SK-N-SH (cell line): ENCODE data around the gene TMOD3. TPM values are rescaled to one million over a fixed set of nuclear protein-coding genes. Genes with fewer than 3 reads are reported as not detected.
A peak's percentile ranks its signal among the peaks of the same experiment; 100 is the strongest.

Source experiments
- CTCF ChIA-PET: fragments of 300-600, 350-600 bp; formaldehyde crosslinking; extraction: SDS; loops from one replicate; lab custom pipeline; 2021; lab: Yijun Ruan, JAX
- POLR2A ChIA-PET: fragments of 350-600 bp; sonication (Branson Sonifier 250); formaldehyde crosslinking; extraction: SDS; loops from one replicate; lab custom pipeline; 2020; ENCODE audit warnings: antibody characterized with exemption, inconsistent platforms; lab: Yijun Ruan, JAX
- DNase-seq: peaks from one replicate; pipeline ENCODE4 v3.0.0; 2012
- H2AFZ ChIP-seq: fragments of 200-600 bp; sonication (generic); 2 replicates; pipeline ENCODE4 v1.8.1; 2016; ENCODE audit warnings: antibody characterized with exemption, mild to moderate bottlenecking, low read depth
- H3F3A ChIP-seq: fragments of 200-600 bp; sonication (generic); replicated peaks from 2 replicates; pipeline ENCODE3; 2016; ENCODE audit warnings: antibody characterized with exemption, mild to moderate bottlenecking; ENCODE audit not compliant: insufficient read depth
- H3K27ac ChIP-seq, 2 experiments: fragments of 200-500 bp in 1 of 2; fragments of 200-600 bp in 1 of 2; sonication (Bioruptor generic) in 1 of 2; sonication (generic), shearing (Covaris generic) in 1 of 2; 2 replicates each; pipeline versions ENCODE4 v1.5.1 to v1.6.1; 2014 to 2016; ENCODE audit warnings: low read depth in 2 of 2, inconsistent platforms in 1 of 2, low read length in 1 of 2, mild to moderate bottlenecking in 1 of 2, mixed read lengths in 1 of 2
- H3K27me3 ChIP-seq: fragments of 200-600 bp; sonication (generic), shearing (Covaris generic); 2 replicates; pipeline ENCODE4 v1.6.1; 2016; ENCODE audit warnings: mixed run types; ENCODE audit not compliant: insufficient read depth
- H3K36me3 ChIP-seq, 2 experiments: fragments of 200-500 bp in 1 of 2; fragments of 200-600 bp in 1 of 2; sonication (Bioruptor generic) in 1 of 2; sonication (generic) in 1 of 2; replicated peaks in 1 of 2; 2 replicates each; pipeline versions ENCODE3 to v1.5.1; 2014 to 2016; ENCODE audit warnings: low read length in 1 of 2, mild to moderate bottlenecking in 1 of 2; ENCODE audit not compliant: insufficient read depth in 2 of 2, control insufficient read depth in 1 of 2
- H3K4me1 ChIP-seq, 2 experiments: fragments of 200-500 bp in 1 of 2; fragments of 200-600 bp in 1 of 2; sonication (Bioruptor generic) in 1 of 2; sonication (generic), shearing (Covaris generic) in 1 of 2; 2 replicates each; pipeline versions ENCODE4 v1.5.1 to v1.6.1; 2014 to 2016; ENCODE audit warnings: low read depth in 1 of 2, low read length in 1 of 2, mixed run types in 1 of 2; ENCODE audit not compliant: insufficient read depth in 2 of 2, control insufficient read depth in 1 of 2
- H3K4me2 ChIP-seq: fragments of 200-600 bp; sonication (generic), shearing (Covaris generic); 2 replicates; pipeline ENCODE4 v1.6.1; 2017; ENCODE audit warnings: mixed run types
- H3K4me3 ChIP-seq, 2 experiments: fragments of 200-500 bp in 1 of 2; fragments of 200-600 bp in 1 of 2; sonication (Bioruptor generic) in 1 of 2; sonication (generic), shearing (Covaris generic) in 1 of 2; 2 replicates each; pipeline versions ENCODE4 v1.5.1 to v1.8.1; 2014 to 2016; ENCODE audit warnings: low read depth in 2 of 2, inconsistent platforms in 1 of 2, low read length in 1 of 2, mild to moderate bottlenecking in 1 of 2, mixed read lengths in 1 of 2, moderate library complexity in 1 of 2
- H3K79me2 ChIP-seq: fragments of 200-600 bp; sonication (generic); 2 replicates; pipeline ENCODE4 v1.8.1; 2017; ENCODE audit warnings: mild to moderate bottlenecking; ENCODE audit not compliant: insufficient read depth
- H3K9ac ChIP-seq: fragments of 200-600 bp; sonication (generic); 2 replicates; pipeline ENCODE4 v1.6.1; 2017; ENCODE audit warnings: mixed run types
- H3K9me2 ChIP-seq: fragments of 200-600 bp; sonication (generic); 2 replicates; pipeline ENCODE4 v1.6.1; 2017; ENCODE audit warnings: mixed run types
- H3K9me3 ChIP-seq: fragments of 200-600 bp; sonication (generic); 2 replicates; pipeline ENCODE4 v1.6.1; 2017; ENCODE audit warnings: mixed run types, mild to moderate bottlenecking, moderate library complexity
- H4K20me1 ChIP-seq: fragments of 200-600 bp; sonication (generic); 2 replicates; pipeline ENCODE4 v1.6.1; 2017; ENCODE audit warnings: mild to moderate bottlenecking, mixed run types; ENCODE audit not compliant: insufficient read depth
- CHD2 ChIP-seq: fragments of 150-350 bp; IDR thresholded peaks from 2 replicates; pipeline ENCODE4 v1.6.1; 2018; ENCODE audit warnings: low read length; ENCODE audit not compliant: partially characterized antibody
- ELF1 ChIP-seq: IDR thresholded peaks from 2 replicates; pipeline ENCODE4 v1.4.0; 2012
- EP300 ChIP-seq, 2 experiments: IDR thresholded peaks; 2 replicates each; pipeline versions ENCODE4 v1.4.0 to v1.6.1; 2012; ENCODE audit warnings: borderline replicate concordance in 1 of 2, low read depth in 1 of 2, low read length in 1 of 2
- FOXJ3 ChIP-seq: sonication (generic); formaldehyde crosslinking; IDR thresholded peaks from 2 replicates; pipeline ENCODE4 v1.5.1; 2020; ENCODE audit warnings: mild to moderate bottlenecking, missing genetic modification reagents
- FOXM1 ChIP-seq: IDR thresholded peaks from 2 replicates; pipeline ENCODE4 v1.4.0; 2012; ENCODE audit warnings: low read depth, mild to moderate bottlenecking
- GATA2 ChIP-seq: sonication (generic); formaldehyde crosslinking; IDR thresholded peaks from 2 replicates; pipeline ENCODE4 v1.5.0; 2020; ENCODE audit warnings: mild to moderate bottlenecking, missing genetic modification reagents
- MAX ChIP-seq: IDR thresholded peaks from 2 replicates; pipeline ENCODE4 v1.4.0; 2012; ENCODE audit warnings: low read depth
- MXI1 ChIP-seq: IDR thresholded peaks from 2 replicates; pipeline ENCODE4 v1.6.1; 2012; ENCODE audit warnings: mild to moderate bottlenecking, low read depth, low read length, improper control_type of control experiment
- RAD21 ChIP-seq: IDR thresholded peaks from 2 replicates; pipeline ENCODE4 v1.6.1; 2012; ENCODE audit warnings: mild to moderate bottlenecking, low read length
- RCOR1 ChIP-seq: fragments of 150-350 bp; IDR thresholded peaks from 2 replicates; pipeline ENCODE4 v1.6.1; 2017; ENCODE audit warnings: antibody characterized with exemption, low read length
- RFX5 ChIP-seq: IDR thresholded peaks from 2 replicates; pipeline ENCODE4 v1.6.1; 2012; ENCODE audit warnings: mild to moderate bottlenecking, improper control_type of control experiment, low read length
- RXRA ChIP-seq: IDR thresholded peaks from 2 replicates; pipeline ENCODE4 v1.4.0; 2012; ENCODE audit warnings: low read depth, mild to moderate bottlenecking, borderline replicate concordance
- SMC3 ChIP-seq: IDR thresholded peaks from 2 replicates; pipeline ENCODE4 v1.6.1; 2012; ENCODE audit warnings: low read depth, low read length, improper control_type of control experiment
- WGBS: methylation state at CpG from one replicate; pipeline ENCODE4 v1.1.6; 2017; ENCODE audit warnings: low lambda C conversion rate; 5-methylcytosine and 5-hydroxymethylcytosine counted together
- polyA plus RNA-seq, 3 experiments: library from polyadenylated mRNA; depleted of rRNA; stranded (reverse); fragments of >200 nt; gene quantifications; 2 replicates each; pipeline ENCODE4 v1.2.3, GENCODE V29; 2012
- TF ChIP-seq, protein P1 (sequence below): fragments of 200-600 bp; sonication (generic); IDR thresholded peaks from 2 replicates; pipeline ENCODE4 v1.6.1; 2017; ENCODE audit warnings: antibody characterized with exemption, mild to moderate bottlenecking, moderate library complexity
- TF ChIP-seq, protein P2 (sequence below): IDR thresholded peaks from 2 replicates; pipeline ENCODE4 v1.4.0; 2012; ENCODE audit warnings: low read depth, borderline replicate concordance
- TF ChIP-seq, protein P3 (sequence below): fragments of 150-350 bp; IDR thresholded peaks from 2 replicates; pipeline ENCODE4 v1.6.1; 2017; ENCODE audit warnings: antibody characterized with exemption, low read length, low read depth, borderline replicate concordance

Gene TMOD3
- polyA plus RNA-seq, 1 of the 3 experiments (the other 2 are of a cell fraction), result 6.0 TPM

GRCh38 chr15:51801391-51801835 is 28.0 kb upstream of the TMOD3 start:
- H3K36me3 ChIP-seq, result peaks cover under 1 to 4% of the 10 kb centered on the region in 2 experiments
- H3K27me3 ChIP-seq, result no peaks in the 10 kb centered on the region
- no peak overlapping the region for H2AFZ ChIP-seq
- H3K9me2 ChIP-seq, result no peaks in the 10 kb centered on the region
- peak; percentile 40 for TF ChIP-seq RAD21
- no peak for TF ChIP-seq MAX
- TF ChIP-seq FOXM1, result no peak
- no peak for TF ChIP-seq RXRA
- no peak for TF ChIP-seq FOXJ3 (CRISPR knock-in tag)
- TF ChIP-seq EP300 (IDR thresholded peaks at IDR 0.05; ENCODE audit: borderline replicate concordance in 1 of 2, low read depth in 1 of 2, low read length in 1 of 2), result peak in 1 of 2 experiments; percentile 76; a peak in 1 of 4 replicates
- TF ChIP-seq, protein P1, sequence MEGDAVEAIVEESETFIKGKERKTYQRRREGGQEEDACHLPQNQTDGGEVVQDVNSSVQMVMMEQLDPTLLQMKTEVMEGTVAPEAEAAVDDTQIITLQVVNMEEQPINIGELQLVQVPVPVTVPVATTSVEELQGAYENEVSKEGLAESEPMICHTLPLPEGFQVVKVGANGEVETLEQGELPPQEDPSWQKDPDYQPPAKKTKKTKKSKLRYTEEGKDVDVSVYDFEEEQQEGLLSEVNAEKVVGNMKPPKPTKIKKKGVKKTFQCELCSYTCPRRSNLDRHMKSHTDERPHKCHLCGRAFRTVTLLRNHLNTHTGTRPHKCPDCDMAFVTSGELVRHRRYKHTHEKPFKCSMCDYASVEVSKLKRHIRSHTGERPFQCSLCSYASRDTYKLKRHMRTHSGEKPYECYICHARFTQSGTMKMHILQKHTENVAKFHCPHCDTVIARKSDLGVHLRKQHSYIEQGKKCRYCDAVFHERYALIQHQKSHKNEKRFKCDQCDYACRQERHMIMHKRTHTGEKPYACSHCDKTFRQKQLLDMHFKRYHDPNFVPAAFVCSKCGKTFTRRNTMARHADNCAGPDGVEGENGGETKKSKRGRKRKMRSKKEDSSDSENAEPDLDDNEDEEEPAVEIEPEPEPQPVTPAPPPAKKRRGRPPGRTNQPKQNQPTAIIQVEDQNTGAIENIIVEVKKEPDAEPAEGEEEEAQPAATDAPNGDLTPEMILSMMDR, result peak; percentile 70
- TF ChIP-seq CHD2, result peak; percentile 84
- TF ChIP-seq, protein P2, sequence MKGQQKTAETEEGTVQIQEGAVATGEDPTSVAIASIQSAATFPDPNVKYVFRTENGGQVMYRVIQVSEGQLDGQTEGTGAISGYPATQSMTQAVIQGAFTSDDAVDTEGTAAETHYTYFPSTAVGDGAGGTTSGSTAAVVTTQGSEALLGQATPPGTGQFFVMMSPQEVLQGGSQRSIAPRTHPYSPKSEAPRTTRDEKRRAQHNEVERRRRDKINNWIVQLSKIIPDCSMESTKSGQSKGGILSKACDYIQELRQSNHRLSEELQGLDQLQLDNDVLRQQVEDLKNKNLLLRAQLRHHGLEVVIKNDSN, result no peak
- TF ChIP-seq SMC3, result 0 out of 2 replicates have a peak, but pooled peaks have one; percentile 13
- TF ChIP-seq RCOR1, result peak; percentile 79
- no peak for TF ChIP-seq MXI1
- no peak for TF ChIP-seq ELF1
- TF ChIP-seq RFX5, result no peak
- TF ChIP-seq GATA2, result peak; percentile 81
- TF ChIP-seq, protein P3, sequence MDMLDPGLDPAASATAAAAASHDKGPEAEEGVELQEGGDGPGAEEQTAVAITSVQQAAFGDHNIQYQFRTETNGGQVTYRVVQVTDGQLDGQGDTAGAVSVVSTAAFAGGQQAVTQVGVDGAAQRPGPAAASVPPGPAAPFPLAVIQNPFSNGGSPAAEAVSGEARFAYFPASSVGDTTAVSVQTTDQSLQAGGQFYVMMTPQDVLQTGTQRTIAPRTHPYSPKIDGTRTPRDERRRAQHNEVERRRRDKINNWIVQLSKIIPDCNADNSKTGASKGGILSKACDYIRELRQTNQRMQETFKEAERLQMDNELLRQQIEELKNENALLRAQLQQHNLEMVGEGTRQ, result no peak
- TF ChIP-seq, all 33 proteins: peak for 7
- POLR2A ChIA-PET, result no interaction called here
- H3K4me2 ChIP-seq, result no peak overlapping the region
- no peak overlapping the region for H3K9ac ChIP-seq
- H3K27ac ChIP-seq, result peak overlapping the region in 1 of 2 experiments; percentile 3; a peak in 1 of 4 replicates
- H3K79me2 ChIP-seq, result no peaks in the 10 kb centered on the region
- DNase-seq, result peak; percentile 70
- H4K20me1 ChIP-seq, result no peaks in the 10 kb centered on the region
- H3K4me3 ChIP-seq, result peak overlapping the region in 1 of 2 experiments; percentile 25; a peak in 1 of 4 replicates
- CTCF ChIA-PET, result interaction anchor here (0.6 to 1.6 kb wide), 8 partner anchors 11 to 134 kb away, joined by 3 to 11 read pairs (median 4); no protein-coding TSS in a partner anchor
- WGBS, result 47% methylated on average over 3 of the region's 3 CpGs
- no peaks in the 10 kb centered on the region for H3K9me3 ChIP-seq
- peaks cover 0 to 20% of the 10 kb centered on the region in 2 experiments; a peak in 2 of 4 replicates for H3K4me1 ChIP-seq
- H3F3A ChIP-seq, result no peaks in the 10 kb centered on the region
